ENCODE data around the gene MAD1L1. TPM values are rescaled to one million over a fixed set of nuclear protein-coding genes. Genes with fewer than 3 reads are reported as not detected.

Gene MAD1L1
- total and polyA plus RNA-seq, 7 donors = 11.7 to 17.5 (median 15.6) TPM

GRCh38 chr7:1915326-1915725, 317.4 kb downstream of the MAD1L1 start:
- ATAC-seq (no peak), DNase-seq (peak in 1 of 2 donors; percentile 35)
- Histone ChIP-seq H3K36me3 (ENCODE audit: insufficient read depth in 1 of 2, low read depth in 1 of 2) (no peaks in the 10 kb centered on the region), H3K27ac (no peak overlapping the region), H3K9me3 (no peaks in the 10 kb centered on the region), H3K4me1 (peaks cover 12% of the 10 kb centered on the region), H3K27me3 (ENCODE audit: insufficient read depth in 3 of 3, low read length in 2 of 3) (no peaks in the 10 kb centered on the region), H3K4me3 (no peak overlapping the region)
- 95 to 97% (median 97%) methylated on average over 28 to 30 of the region's 30 CpGs for whole genome bisulfite sequencing, 3 donors
- intact Hi-C loops (cut with DNase I) = no loop called here
- no peak for TF ChIP-seq CTCF (IDR thresholded peaks at IDR 0.05)

GRCh38 chr7:1914743-1915142, 318.0 kb downstream of the MAD1L1 start:
- TF ChIP-seq CTCF (IDR thresholded peaks at IDR 0.05) = no peak
- peaks cover 12% of the 10 kb centered on the region for H3K4me1 ChIP-seq
- DNase-seq (peak in 1 of 2 donors; percentile 40), ATAC-seq (no peak)
- no peaks in the 10 kb centered on the region for H3K36me3 ChIP-seq (ENCODE audit: insufficient read depth in 1 of 2, low read depth in 1 of 2)
- intact Hi-C loops (cut with DNase I) = no loop called here
- H3K27me3 ChIP-seq (ENCODE audit: insufficient read depth in 3 of 3, low read length in 2 of 3) = no peaks in the 10 kb centered on the region
- 84 to 98% (median 94%) methylated on average over 9 of the region's 9 CpGs for WGBS, 3 donors
- no peak overlapping the region for H3K27ac ChIP-seq
- no peak overlapping the region for H3K4me3 ChIP-seq
- no peaks in the 10 kb centered on the region for H3K9me3 ChIP-seq

GRCh38 chr7:1914321-1914720, 318.4 kb downstream of the MAD1L1 start:
- TF ChIP-seq CTCF (IDR thresholded peaks at IDR 0.05) = no peak
- 61 to 70% (median 64%) methylated on average over 21 of the region's 21 CpGs for WGBS, 3 donors
- peak; percentile 70 to 86 for DNase-seq
- Histone ChIP-seq H3K27me3 (ENCODE audit: insufficient read depth in 3 of 3, low read length in 2 of 3) (no peaks in the 10 kb centered on the region), H3K27ac (no peak overlapping the region), H3K36me3 (ENCODE audit: insufficient read depth in 1 of 2, low read depth in 1 of 2) (no peaks in the 10 kb centered on the region), H3K4me3 (no peak overlapping the region), H3K4me1 (peaks cover 8% of the 10 kb centered on the region), H3K9me3 (no peaks in the 10 kb centered on the region)
- intact Hi-C loops (cut with DNase I) = no loop called here
- ATAC-seq = peak in 1 of 4 donors; percentile 31

GRCh38 chr7:1913466-1914282, 319.1 kb downstream of the MAD1L1 start:
- no peak overlapping the region for H3K4me3 ChIP-seq
- no peak for TF ChIP-seq CTCF (IDR thresholded peaks at IDR 0.05)
- DNase-seq = peak in 1 of 2 donors; percentile 57
- H3K9me3 ChIP-seq = no peaks in the 10 kb centered on the region
- no peak for ATAC-seq
- 82 to 92% (median 82%) methylated on average over 23 to 25 of the region's 25 CpGs for WGBS, 3 donors
- no peak overlapping the region for H3K27ac ChIP-seq
- intact Hi-C loops (cut with DNase I) = no loop called here
- H3K36me3 ChIP-seq (ENCODE audit: insufficient read depth in 1 of 2, low read depth in 1 of 2) = no peaks in the 10 kb centered on the region
- peaks cover 6% of the 10 kb centered on the region for H3K4me1 ChIP-seq
- no peaks in the 10 kb centered on the region for H3K27me3 ChIP-seq (ENCODE audit: insufficient read depth in 3 of 3, low read length in 2 of 3)
